ENCODE data around the gene AKIRIN2.
"Not testable (repeated sequence)": the region's sequence is repeated elsewhere in the genome, so short reads cannot be mapped to it uniquely, and the experiment has no call there.

The AKIRIN2 gene

DNA sequence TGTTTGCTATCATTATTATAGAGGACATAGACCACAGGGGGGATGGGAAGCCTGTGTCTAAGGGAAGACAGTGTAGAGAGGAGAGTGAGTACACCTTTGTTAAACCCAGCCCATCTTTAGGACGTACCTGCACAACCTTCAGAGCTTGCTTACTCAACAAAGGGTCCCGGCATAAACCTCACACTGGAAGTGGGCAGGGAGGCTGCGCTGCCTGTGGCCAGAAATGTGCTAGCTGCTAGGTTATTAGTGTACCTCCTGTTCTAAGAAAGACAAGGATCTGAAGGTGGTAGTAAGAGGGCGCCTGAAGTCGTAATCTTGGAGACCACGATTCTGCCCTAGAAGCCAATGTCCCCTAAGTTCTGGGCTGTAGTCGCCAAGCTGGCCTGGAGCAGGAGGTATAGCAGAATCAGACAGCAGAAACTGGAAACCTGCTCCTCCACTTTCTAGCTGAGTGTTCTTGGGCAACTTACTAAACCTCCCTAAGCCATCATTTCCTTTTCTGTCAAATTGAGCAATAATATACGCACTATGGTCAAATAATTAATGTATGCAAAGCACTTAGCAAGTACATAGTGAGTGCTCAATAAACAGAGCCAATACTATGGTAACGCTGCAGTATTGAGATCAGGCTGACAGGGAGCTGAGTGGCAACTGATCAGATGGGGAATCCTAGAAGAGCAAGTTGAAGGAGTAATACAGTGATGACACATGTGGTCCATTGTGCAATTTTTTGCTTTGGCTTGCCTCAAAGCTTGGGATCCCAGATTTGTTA, 16.8 kb upstream of the AKIRIN2 start:
- peak; percentile 29 for DNase-seq (ENCODE audit: low spot score)

DNA sequence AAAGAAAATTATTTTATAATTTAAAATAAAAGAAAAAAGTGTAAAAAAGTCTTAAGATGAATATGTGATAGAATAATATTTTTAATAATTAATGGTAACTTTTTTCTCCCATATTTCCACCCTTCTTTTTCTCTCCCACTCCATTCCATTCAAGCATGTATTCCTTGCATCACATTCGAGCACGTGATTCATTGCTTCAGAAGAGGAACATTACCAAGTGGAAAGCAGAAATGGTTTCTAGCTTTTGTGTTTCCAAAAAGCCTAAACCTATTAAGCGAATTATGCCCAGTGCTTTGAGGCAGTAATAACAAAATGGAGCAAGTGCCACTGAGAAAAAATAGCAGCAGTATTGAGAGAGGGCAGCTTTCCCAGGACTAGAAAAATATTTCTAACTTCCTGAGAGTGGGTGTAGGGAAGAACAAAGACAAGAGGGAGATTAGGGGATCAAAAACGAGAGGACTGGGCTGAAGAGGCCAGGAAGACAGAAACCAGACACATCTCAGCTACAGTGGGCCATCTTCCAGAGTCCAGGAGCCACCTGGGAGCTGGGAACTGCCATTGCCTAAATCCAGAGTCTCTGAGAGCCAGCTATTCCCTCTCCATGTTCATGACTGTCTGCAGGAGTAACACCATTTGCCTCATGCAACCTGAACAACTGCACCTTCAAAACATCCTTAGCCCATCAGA, 15.0 kb upstream of the AKIRIN2 start:
- DNase-seq (ENCODE audit: low spot score), result no peak

DNA sequence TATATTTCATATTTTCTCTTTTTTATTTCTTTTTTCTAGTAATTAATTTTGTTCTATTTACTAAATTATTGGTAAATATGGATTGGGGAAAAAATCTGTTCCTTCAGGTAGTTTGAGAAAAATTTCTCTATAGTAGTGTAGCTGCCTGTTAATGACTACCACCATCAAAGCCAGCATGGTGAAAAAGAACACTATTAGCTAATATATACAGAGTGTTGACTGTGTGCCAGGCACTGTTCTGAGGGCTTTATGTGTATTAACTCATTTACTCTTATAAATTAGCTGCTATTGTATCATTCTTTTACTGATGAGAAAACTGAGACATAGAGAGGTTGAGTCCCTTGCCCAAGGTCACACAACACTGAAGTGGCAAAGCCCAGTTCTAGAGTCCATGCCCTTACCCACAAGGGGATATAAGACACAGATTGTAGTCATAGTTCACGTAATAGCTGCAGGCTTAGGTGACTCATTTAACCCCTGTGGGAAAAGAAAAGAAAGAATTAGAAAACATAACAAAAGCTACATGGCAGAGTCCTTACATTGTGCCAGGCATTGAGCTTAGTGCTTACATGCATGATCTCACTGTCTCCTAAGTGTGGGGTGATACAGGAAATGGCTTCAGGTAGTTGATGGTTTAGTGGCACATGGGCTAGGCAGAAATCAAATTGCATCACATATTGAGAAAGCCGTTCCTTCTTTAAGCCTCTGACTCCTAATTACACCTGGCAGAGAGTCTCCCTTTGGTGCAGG, 12.2 kb upstream of the AKIRIN2 start:
- DNase-seq (ENCODE audit: low spot score), result peak; percentile 52

DNA sequence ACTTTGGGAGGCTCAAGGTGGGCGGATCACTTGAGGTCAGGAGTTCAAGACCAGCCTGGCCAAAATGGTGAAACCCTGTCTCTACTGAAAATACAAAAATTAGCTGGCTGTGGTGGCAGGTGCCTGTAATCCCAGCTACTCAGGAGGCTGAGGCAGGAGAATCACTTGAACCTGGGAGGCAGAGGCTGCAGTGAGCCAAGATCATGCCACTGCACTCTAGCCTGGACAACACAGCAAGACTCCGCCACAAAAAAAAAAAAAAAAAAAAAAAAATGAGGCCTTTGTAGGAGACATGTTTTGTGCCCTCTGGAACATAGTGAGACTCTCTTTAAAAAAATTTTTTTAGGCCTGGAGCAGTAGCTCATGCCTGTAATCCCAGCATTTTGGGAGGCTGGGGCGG, 10.7 kb upstream of the AKIRIN2 start:
- not testable (repeated sequence) for DNase-seq (ENCODE audit: low spot score)

DNA sequence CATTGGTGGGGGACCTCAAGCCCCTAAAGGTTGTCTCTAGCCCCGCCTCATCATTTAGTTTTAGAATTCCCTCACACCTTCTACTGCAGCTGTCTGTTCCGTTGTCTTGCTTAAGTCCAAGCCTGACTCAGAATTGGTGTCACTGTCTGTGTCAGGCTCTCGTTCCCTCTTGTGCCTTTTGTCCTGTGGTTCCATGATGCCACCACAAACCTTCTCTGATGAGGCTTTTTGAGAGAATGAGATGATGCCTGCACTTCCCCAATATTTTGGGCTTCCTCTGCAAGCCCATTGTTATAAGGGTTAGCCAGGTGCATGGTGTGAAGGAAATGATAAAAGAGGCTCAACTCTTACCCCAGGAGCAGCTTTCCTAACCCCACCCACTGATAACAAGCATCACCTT, 8.1 kb upstream of the AKIRIN2 start:
- no peak for DNase-seq (ENCODE audit: low spot score)

DNA sequence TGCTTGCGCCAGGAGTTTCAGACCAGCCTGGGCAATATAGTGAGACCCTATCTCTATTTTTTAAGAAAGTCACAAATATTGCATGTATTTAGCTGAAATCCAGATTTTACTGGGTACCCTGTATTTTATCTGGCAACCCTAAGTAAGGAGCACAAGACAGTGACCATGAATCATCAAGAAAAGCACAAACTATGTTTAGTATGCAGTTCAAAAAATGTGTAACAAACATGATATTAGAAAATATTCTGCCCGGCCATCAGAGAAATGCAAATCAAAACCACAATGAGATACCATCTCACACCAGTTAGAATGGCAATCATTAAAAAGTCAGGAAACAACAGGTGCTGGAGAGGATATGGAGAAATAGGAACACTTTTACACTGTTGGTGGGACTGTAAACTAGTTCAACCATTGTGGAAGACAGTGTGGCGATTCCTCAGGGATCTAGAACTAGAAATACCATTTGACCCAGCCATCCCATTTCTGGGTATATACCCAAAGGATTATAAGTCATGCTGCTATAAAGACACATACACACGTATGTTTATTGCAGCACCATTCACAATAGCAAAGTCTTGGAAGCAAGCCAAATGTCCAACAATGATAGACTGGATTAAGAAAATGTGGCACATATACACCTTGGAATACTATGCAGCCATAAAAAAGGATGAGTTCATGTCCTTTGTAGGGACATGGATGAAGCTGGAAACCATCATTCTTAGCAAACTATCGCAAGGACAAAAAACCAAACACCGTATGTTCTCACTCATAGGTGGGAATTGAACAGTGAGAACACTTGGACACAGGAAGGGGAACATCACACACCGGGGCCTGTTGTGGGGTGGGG, 6.8 kb upstream of the AKIRIN2 start:
- DNase-seq (ENCODE audit: low spot score), result not testable (repeated sequence)

DNA sequence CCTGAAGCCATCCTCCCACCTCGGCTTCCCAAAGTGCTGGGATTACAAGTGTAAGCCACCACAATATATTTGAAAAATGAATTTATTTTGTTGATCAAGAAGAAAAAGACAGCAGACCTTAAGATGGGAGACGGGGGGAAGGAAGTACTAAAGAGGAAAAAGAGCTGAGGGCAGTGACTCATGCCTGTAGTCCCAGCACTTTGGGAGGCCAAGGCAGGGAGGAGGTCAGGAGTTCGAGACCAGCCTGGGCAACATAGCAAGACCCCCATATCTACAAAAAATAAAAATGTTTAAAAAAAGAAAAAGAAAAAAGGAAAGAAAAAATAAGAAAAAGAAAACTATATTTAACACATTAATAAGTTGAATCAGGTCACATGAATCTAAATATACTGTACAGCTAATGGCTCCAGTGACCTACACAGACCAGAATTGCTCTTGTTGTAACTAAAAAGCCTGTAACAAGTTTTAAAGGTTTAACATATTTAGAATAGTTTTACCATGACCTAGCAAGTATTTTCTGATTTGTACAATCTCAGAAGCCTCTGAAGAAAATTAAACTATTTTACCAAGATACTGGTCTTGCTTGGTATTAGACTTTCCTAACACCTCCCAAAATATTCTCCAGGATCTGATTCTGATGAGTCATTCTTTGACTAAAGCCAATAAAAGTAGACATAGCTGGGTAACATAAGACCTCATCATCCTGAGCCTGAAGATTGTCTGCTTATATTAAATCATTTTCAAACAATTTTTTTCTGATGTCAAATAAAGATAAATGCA, 4.3 kb upstream of the AKIRIN2 start:
- DNase-seq (ENCODE audit: low spot score), result peak; percentile 62

DNA sequence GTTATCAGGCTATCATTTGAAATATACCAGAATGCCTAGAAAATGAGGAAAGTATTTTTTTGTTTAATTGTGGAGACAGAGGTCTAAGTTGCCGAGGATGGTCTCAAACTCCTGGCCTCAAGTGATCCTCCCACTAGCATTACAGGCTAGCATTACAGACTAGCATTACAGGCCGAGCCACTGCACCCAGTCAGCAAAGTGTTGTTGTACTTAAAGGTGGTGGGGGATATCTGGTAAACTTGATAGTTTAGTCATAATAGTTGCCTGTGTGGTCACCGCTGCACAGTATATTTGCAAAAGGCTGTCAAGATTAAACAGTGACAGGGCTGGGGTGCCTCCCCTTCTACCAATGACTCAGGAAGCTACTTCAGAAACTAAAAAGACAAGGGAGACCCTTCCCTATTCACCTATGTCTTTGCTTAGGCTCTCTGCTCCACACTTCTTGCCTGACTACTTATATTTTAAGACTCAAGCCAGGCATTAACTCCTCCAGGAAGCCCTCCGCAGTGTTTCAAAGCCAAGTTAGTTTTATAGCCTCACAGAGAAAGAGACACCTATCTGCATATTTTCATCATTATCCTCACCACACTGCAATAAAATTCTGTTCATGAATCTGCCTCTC, 3.1 kb upstream of the AKIRIN2 start:
- no peak for DNase-seq (ENCODE audit: low spot score)

DNA sequence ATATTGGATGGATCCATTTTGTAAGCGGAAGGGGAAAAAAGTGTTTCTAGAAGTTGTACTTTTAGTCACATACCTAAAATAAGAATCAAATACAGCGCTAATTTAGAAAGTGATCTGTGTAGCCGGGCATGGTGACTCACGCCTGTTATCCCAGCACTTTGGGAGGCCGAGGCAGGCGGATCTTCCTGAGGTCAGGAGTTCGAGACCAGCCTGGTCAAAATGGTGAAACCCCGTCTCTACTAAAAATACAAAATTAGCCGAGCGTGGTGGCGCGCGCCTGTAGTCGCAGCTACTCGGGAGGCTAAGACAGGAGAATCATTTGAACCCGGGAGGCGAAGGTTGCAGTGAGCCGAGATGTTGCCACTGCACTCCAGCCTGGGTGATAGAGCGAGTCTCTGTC, 1.0 kb upstream of the AKIRIN2 start:
- not testable (repeated sequence) for DNase-seq (ENCODE audit: low spot score)

DNA sequence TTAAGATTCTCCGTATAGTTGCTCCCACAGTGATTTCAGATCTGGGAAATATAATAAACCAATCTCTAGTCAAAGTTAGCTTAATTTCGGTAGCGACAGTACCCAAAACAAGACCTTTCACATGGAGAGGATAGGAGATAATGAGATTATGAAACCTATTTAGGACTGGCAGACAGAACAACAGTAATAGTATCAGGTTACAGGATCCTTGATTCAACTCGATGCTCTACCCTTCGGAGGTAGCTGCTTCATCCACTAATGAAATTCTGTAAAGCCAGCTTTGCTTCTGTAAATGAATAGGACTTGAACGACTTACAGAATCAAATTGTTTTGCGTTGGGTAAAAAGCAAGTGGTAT, 534 bp upstream of the AKIRIN2 start:
- no peak for DNase-seq (ENCODE audit: low spot score)

DNA sequence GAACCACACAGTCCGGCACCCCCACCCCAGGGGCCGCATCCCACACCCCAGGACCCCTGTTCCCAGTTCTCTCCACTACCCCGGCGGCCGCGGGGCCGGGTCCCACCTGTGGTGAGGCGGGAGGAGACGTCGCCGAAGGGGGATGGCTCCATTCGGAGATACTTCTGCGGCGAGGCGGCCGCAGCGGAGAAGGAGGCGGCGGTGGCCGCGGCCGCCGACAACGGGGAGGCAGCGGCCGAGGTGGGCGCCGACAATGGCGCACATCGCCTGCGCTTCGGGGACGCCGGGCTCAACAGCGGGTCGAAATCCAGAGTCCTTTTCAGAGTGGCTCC, 723 bp downstream of the AKIRIN2 start:
- DNase-seq (ENCODE audit: low spot score), result no peak

DNA sequence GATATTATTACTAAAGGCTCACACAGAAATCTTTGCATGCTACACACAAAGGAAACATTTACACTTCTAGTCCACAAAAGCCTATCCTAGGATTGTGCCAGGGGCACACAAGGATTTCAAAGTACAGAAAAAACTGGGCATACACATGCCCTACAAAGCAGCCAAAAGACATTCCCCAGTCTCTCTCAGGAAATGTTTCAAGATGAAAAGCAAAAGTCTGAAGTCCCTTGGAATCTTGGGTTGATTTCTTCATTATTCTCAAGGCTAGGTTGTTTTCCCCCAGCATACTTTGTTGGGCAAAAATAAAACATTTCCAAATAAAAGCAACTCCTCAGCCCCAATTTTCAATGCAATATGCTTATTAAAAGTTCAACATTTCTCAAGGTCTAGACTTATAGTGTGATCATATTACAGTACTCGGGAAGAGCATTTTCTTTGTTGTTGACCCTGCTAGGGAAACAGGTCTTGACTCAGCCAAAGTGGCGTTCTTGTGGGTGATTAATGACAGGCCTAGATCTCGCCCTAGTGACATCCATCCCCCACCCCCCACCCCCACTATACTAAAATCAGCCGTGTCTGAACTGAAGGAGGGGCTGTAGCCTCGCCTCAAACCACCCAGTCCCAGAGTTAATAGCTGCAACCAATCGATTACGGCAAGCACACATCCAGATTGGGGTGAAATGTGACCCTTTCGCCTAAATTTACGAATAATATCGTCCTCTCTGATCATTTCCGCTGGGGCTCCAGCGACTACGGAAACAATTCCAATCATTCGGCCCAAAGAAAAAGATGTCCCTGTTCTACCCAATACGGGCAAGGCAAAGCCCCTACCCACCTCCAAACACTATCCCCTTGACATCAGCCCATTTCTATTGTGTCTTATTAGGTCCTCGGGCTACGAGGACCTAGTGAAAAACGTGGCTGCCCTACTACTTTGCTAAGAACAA, 1.4 kb downstream of the AKIRIN2 start:
- DNase-seq (ENCODE audit: low spot score), result peak; percentile 59

DNA sequence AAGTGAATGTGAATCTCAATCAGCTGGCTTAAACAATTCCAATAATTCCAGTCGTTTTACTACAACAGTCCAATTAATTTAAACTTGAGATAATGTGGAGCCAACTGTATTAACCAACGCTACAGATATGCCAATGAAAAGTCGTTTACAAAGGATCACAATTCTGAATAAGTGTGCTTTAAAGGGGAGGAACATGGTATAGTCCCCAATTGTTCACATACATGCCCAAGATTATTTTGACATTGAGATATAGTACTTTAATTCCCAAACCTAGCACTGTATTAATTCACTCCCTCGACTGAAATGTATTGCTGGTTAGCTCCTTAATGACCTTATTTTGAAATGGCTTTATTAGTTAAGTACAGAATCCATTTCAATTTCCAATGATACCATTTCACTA, 2.5 kb downstream of the AKIRIN2 start:
- no peak for DNase-seq (ENCODE audit: low spot score)

DNA sequence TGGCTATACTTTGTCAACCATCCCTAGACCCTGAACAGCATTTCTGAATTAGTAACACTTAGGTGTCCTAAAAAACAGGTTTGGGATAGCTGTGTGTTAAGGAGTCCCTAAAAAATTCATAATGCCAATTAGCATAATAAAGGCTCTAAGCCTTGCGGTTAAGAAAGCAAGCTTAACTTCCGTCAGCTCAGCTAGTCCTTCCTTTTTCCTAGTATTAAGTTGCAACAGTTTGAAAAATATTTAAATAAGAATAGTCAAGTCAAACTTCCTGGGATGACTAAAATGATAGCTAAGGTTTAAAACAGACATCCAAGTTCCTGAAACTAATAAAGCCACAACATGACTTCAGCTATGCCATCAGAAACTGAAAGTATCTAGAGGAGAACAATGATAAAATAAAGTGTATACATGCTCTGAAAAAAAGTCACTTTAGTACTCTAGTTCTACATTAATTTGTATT, 3.5 kb downstream of the AKIRIN2 start:
- DNase-seq (ENCODE audit: low spot score), result no peak

DNA sequence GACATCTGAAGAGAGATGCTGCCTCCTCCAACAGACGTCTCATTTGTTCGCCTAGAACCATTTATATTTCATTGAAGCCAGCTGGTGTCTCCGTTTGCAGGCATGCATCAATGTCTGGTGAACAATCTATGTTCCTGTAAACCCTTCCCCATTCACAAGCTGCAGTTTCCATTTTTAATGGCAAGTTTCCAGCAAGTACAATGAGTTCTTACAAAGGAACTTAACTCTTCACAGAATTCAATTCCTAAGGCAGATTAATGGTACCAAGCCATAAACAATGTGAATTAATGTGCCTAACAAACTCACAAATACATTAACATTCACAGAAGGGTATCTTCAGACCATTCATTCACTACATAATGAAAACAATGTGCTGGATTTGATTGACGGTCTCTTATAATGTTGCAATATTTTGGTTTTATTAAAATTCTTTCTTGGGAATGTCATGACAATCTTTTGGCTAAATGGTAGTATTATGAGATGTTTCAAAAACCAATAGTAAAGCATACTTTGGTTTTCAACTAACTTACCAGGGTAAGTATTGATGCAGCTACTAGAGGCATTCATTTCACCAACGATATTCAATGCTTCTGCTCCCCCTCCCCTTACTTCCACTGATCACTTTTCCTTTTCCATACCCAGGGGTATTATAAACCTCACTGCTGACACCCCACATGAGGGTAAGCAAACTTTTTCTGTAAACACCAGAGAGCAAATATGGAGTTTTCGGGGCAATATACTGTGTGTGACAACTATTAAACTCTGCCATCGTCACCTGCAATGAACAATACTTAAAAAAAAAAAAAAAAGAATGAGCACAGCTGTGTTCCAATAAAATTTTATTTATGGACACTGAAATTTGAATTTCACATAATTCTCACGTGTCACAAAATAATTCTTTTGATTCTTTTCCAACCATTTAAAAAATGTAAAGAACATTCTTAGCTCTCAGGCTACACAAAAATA, 4.2 kb downstream of the AKIRIN2 start:
- DNase-seq (ENCODE audit: low spot score), result peak; percentile 57

DNA sequence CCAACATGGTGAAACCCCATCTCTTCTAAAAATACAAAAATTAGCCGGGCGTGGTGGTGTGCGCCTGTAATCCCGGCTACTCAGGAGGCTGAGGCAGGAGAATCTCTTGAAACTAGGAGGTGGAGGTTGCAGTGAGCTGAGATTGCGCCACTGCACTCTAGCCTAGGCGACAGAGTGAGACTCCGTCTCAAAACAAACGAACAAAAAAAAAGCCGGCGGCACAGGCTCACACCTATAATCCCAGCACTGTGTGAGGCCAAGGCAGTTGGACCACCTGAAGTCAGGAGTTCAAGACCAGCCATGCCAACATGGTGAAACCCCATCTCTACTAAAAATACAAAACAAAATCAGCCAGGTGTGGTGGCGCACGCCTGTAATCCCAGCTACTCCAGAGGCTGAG, 5.2 kb downstream of the AKIRIN2 start:
- DNase-seq (ENCODE audit: low spot score), result not testable (repeated sequence)

DNA sequence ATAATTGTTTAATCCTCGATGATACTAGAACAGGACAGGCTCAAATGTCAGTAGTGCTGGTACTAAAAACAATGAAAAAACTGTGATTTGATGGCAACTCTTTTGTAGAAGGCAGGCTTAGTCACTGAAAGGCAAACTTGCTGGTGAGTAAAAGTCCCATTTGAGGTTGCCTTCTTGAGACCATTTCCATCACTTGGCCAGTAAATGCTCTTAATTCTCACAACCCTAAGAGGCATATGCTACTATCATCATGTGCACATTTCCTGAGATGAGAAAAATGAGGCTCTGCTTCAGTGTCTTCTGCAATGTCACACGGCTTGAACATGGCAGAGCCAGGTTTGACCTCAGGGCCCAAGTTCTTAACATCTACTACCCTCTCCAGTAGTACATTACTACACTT, 9.9 kb downstream of the AKIRIN2 start:
- DNase-seq (ENCODE audit: low spot score), result no peak

DNA sequence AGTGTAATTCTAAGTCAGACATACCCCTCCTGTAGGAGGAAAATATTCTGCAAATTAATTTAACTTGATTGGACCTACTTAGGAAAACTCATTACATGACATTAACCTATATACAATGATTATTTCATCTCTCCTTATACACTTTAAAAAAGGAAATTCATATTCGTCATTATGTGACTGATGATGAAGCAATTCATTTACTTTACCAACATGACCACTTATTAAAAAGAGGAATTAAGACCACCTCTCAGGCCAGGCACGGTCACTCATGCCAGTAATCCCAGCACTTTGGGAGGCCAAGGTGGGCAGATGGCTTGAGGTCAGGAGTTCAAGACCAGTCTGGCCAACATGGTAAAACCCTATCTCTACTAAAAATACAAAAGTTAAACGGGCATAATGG, 11.6 kb downstream of the AKIRIN2 start:
- no peak for DNase-seq (ENCODE audit: low spot score)

DNA sequence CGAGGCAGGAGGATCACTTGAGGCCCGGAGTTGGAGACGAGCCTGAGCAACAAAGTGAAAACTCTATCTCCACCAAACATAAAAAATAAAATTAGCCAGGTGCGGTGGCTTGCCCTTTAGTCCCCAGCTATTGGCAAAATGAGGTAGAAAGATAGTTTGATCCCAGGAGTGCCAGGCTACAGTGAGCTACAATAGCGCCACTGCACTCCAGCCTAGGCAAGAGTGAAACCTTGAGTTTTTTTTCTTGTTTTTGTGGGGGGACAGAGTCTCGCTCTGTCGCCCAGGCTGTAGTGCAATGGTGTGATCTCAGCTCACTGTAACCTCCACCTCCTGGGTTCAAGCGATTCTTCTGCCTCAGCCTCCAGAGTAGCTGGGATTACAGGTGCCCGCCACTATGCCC, 14.1 kb downstream of the AKIRIN2 start:
- DNase-seq (ENCODE audit: low spot score), result not testable (repeated sequence)

Data from AG08395 (cell line).